HUES6 (cell line): ENCODE data around the gene EMILIN2.

Experiments
- H3K27ac ChIP-seq: 2 replicates; pipeline ENCODE4 v1.7.0; 2013; ENCODE audit warnings: low read depth, mild to moderate bottlenecking, low read length, inconsistent platforms
- H3K27me3 ChIP-seq: 2 replicates; pipeline ENCODE4 v1.6.1; 2013; ENCODE audit warnings: low read length; ENCODE audit not compliant: control insufficient read depth, insufficient read depth
- H3K36me3 ChIP-seq: 2 replicates; pipeline ENCODE4 v1.6.1; 2013; ENCODE audit warnings: low read length; ENCODE audit not compliant: control insufficient read depth, insufficient read depth
- H3K4me1 ChIP-seq: 2 replicates; pipeline ENCODE4 v1.6.1; 2013; ENCODE audit warnings: low read length; ENCODE audit not compliant: control insufficient read depth, insufficient read depth
- H3K4me3 ChIP-seq: 2 replicates; pipeline ENCODE4 v1.5.1; 2013; ENCODE audit warnings: low read depth, low read length
- H3K9ac ChIP-seq: one replicate; pipeline ENCODE4 v1.6.1; 2013; ENCODE audit warnings: mild to moderate bottlenecking, low read length
- H3K9me3 ChIP-seq: 2 replicates; pipeline ENCODE4 v1.6.1; 2013; ENCODE audit warnings: low read depth, low read length; ENCODE audit not compliant: control insufficient read depth, insufficient read depth

The EMILIN2 gene

GRCh38 chr18:2932247-2933181 is 85.7 kb downstream of the EMILIN2 start:
- no peak overlapping the region for H3K9ac ChIP-seq
- H3K4me3 ChIP-seq, result no peak overlapping the region
- H3K36me3 ChIP-seq, result peaks cover 30% of the 10 kb centered on the region

DNA sequence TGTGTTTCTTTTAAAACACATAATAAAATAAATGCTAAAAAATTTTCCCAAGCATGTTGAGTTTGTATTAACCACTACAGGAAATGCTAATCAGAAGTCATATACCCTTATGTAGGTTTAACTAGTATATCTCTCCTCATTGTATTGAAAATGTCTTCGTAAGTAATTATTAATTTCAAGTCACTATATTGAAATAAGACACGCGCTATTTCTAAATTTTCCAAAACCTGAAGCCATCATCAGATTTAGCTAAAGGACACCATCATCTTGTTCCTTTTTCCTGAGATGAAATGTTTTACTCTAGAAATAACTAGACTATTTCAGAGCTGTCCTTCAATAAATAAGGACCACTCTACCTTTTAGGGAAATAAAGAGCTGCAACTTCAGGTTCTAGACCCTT is 87.2 kb downstream of the EMILIN2 start:
- Histone ChIP-seq H3K9ac (no peak overlapping the region), H3K9me3 (no peaks in the 10 kb centered on the region), H3K4me3 (no peak overlapping the region), H3K27me3 (no peaks in the 10 kb centered on the region), H3K27ac (no peak overlapping the region), H3K4me1 (peaks cover 5% of the 10 kb centered on the region; the same call in 1 of the 2 replicates), H3K36me3 (peaks cover 28% of the 10 kb centered on the region)

More at GRCh38 chr18:2932247-2933181, 85.7 kb downstream of the EMILIN2 start:
- H3K9me3 ChIP-seq, result no peaks in the 10 kb centered on the region
- no peaks in the 10 kb centered on the region for H3K27me3 ChIP-seq
- no peak overlapping the region for H3K27ac ChIP-seq
- peaks cover 5% of the 10 kb centered on the region; the same call in 1 of the 2 replicates for H3K4me1 ChIP-seq

DNA sequence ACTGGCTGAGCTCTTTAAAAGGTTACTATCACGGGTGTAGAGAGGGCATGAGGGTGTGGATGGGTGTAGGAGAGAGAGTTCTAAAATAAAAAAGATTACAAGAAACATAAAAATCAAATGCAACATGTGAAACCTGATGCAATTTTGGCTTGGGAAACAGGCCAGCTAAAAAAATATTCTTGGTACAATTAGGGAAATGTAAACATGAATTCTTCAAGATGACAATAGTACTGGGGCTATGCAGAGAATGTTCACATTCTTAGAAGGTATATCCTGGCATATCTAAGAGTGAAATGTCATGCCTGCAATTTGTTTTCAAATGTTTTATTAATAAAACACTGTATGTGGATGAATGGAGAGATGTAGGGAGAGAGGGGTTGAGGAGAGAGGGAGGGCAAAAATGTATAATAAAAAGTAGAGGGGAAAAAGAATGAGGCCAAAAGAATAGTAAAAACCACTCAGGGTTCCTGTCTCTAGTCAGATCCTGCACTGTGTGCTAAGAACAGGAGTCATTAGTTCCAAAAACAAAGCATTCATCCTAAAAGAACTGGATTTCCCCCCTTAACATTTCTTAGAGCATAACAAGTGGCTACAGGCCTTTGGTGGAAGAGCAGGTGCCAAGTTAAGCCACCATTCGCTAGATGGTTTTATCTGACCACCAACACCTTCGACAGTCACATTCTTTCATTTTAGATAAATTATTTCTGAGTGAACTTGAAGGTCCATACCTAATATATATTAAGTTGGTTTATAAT is 88.8 kb downstream of the EMILIN2 start:
- Histone ChIP-seq H3K27ac (no peak overlapping the region), H3K9me3 (no peaks in the 10 kb centered on the region), H3K36me3 (peaks cover 21% of the 10 kb centered on the region), H3K4me1 (peaks cover 5% of the 10 kb centered on the region; the same call in 1 of the 2 replicates), H3K9ac (no peak overlapping the region), H3K27me3 (no peaks in the 10 kb centered on the region), H3K4me3 (no peak overlapping the region)

DNA sequence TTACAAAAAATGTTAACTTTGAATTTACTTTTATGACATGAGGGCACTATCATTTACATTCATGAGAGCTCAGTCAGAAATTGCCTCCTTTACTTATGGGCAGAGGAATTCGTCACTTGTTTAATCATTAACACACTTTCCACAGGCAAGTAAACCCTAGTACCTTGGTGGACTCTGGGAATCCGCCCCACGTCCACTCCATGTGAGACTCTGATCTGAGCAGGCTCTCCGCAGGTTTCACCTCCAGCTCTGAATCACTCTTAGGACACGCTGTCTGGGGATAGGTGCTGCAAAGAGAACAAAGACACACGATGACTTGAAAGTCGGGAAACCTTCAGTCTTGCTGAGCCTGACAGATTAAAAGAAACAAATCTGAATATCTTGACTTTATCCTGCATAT is 92.5 kb downstream of the EMILIN2 start:
- Histone ChIP-seq H3K4me1 (no peaks in the 10 kb centered on the region), H3K36me3 (peaks cover 15% of the 10 kb centered on the region), H3K9me3 (no peaks in the 10 kb centered on the region), H3K9ac (no peak overlapping the region), H3K27me3 (no peaks in the 10 kb centered on the region), H3K4me3 (no peak overlapping the region), H3K27ac (no peak overlapping the region)

GRCh38 chr18:2948038-2948437 is 101.2 kb downstream of the EMILIN2 start:
- Histone ChIP-seq H3K4me1 (0 out of 2 replicates have a peak, but pooled peaks cover 3% of the 10 kb centered on the region), H3K27me3 (no peaks in the 10 kb centered on the region), H3K36me3 (peaks cover 20% of the 10 kb centered on the region), H3K9ac (no peak overlapping the region), H3K27ac (no peak overlapping the region), H3K9me3 (no peaks in the 10 kb centered on the region), H3K4me3 (no peak overlapping the region)

DNA sequence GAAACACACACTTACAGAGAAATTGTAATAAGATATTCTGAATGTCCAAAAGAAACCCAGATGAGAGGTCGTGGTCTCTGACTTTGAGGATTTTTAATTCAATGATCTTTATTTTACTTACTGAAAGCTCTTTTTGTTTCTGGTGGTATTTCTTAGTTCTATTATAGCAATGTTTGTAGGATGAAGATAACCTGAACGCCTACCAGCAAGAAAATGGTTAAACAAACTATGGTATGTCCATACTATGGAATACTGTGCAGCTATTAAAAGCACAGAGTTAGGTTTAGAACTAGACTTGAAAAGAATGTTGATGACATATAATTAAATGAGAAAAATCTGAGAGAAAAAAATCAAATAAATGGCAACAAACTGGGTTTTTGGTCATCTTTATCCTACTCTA is 105.8 kb downstream of the EMILIN2 start:
- H3K27me3 ChIP-seq, result no peaks in the 10 kb centered on the region
- H3K9ac ChIP-seq, result no peak overlapping the region

DNA sequence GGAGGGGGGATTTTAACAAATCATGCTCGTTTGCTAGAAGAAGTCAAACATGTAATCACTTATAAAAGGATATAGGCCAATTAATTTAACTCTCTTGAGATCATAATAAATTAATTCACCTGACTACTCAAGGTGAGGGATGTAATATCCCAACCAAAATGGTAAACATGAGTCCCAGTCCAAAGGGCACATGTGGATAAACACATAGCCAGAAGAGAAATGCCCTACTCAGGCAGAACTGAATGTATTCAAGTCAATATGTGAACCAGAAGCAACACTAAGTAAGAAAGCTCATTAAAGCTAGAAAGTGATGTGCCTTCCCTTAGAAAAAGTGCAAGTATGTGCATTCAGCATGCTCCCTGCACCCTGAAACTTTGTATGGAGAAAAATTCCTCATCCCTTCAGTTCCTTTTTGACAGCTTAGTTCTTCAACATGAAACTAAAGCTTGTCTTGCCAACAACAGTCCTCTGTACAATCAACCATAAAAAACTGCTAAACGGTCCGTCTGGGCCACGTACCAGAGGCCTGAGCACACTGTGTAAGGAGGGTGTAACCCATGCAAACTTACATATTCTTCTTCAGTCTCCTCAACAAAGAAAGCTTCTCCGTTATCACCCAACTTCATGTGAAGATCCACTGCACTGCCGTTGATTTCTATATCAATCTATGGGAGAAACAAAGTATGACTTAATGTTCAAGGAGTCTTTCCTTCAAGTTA is 107.3 kb downstream of the EMILIN2 start:
- Histone ChIP-seq H3K27ac (no peak overlapping the region), H3K9ac (no peak overlapping the region), H3K4me3 (no peak overlapping the region), H3K27me3 (no peaks in the 10 kb centered on the region), H3K36me3 (peaks cover 44% of the 10 kb centered on the region), H3K9me3 (no peaks in the 10 kb centered on the region), H3K4me1 (no peaks in the 10 kb centered on the region)

More for the DNA sequence above, 105.8 kb downstream of the EMILIN2 start:
- 0 out of 2 replicates have a peak, but pooled peaks cover 3% of the 10 kb centered on the region for H3K4me1 ChIP-seq
- peaks cover 44% of the 10 kb centered on the region for H3K36me3 ChIP-seq
- no peak overlapping the region for H3K27ac ChIP-seq
- H3K4me3 ChIP-seq, result no peak overlapping the region
- no peaks in the 10 kb centered on the region for H3K9me3 ChIP-seq

DNA sequence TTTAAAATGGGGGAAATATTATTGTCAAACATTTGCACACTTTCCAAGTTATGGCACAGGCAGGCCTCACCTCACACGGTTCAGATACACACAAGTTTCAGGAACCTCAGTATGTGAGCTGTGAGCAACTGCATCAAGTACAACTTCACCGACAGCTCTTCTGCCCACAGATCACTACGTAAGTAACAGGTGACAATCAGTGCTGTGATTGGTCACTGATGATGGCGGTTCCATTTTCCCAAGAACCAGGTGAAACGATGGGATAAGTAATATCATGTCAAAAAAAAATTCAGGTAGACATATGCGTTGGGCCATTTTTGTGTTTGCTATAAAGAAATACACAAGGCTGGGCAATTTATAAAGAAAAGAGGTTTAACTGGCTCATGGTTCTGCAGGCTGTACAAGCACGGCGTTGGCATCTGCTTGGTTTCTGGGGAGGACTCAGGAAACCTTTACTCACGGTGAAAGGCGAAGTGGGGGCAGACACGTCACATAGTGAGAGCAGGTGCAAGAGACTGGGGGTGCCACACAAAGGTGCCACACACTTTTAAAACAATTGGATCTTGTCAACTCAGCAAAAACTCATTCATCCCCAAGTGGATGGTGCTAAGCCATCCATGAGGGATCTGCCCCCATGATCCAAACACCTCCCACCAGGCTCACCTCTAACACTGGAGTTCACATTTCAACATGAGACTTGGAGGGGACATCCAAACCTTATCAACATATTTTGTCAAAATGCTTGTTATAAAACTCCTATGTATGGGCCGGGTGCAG is 108.3 kb downstream of the EMILIN2 start:
- H3K9ac ChIP-seq, result no peak overlapping the region
- no peaks in the 10 kb centered on the region for H3K9me3 ChIP-seq
- H3K27ac ChIP-seq, result no peak overlapping the region
- peaks cover 41% of the 10 kb centered on the region for H3K36me3 ChIP-seq
- no peak overlapping the region for H3K4me3 ChIP-seq
- H3K4me1 ChIP-seq, result no peaks in the 10 kb centered on the region
- no peaks in the 10 kb centered on the region for H3K27me3 ChIP-seq

DNA sequence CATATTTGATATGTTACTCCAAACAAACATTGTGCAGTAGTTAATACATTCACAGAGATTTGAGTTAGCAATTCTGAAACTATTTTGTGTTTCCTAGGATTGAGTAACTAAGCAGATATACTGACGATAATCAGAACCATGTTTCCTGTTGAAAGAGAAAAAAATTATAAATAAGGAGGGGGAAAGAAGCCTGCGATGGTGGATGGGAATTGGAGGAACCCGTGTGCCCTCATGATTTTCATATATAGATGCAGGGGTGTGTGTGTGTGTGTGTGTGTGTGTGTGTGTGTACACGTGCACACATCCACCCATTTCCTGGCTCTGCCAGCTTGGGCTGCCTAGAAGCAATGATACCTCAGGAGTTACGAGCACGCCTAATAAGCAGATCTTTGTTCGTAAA is 109.2 kb downstream of the EMILIN2 start:
- Histone ChIP-seq H3K27me3 (no peaks in the 10 kb centered on the region), H3K4me1 (no peaks in the 10 kb centered on the region), H3K9me3 (no peaks in the 10 kb centered on the region), H3K9ac (no peak overlapping the region), H3K27ac (no peak overlapping the region), H3K36me3 (peaks cover 32% of the 10 kb centered on the region), H3K4me3 (no peak overlapping the region)

DNA sequence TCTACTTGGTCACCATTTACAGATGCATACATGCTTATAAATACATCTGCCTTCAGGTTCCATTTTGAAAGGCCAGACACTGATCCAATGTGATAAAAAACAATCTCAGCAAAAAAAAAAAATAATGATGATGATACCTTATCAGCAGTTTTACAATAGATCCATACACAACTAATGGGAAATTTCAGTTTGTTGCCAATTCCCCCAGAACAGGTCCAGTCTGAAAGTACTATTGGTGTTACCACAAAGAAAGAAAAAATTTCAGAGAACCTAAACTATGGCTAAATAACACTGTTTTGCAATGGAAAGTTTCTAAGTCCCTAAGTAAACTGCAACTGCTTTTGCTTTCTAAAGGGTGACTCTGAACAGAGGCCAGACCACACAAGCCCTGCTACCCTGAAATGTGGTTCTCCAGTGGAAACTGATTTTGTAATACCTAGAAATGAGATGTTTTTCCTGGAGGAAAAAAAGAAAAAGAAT is 112.1 kb downstream of the EMILIN2 start:
- Histone ChIP-seq H3K9ac (no peak overlapping the region), H3K27ac (no peak overlapping the region), H3K4me1 (peaks cover 6% of the 10 kb centered on the region; the same call in 1 of the 2 replicates), H3K36me3 (peaks cover 17% of the 10 kb centered on the region), H3K9me3 (no peaks in the 10 kb centered on the region), H3K4me3 (no peak overlapping the region), H3K27me3 (no peaks in the 10 kb centered on the region)
